Measurements from ENCODE around the gene FNDC10.

Gene FNDC10

GRCh38 chr1:1550087-1550486, 49.8 kb downstream of the FNDC10 start:
- no peaks in the 10 kb centered on the region for H3K9me3 ChIP-seq (ENCODE audit: control insufficient read depth in 5 of 5, low read length in 5 of 5)
- H3K36me3 ChIP-seq (ENCODE audit: control insufficient read depth in 5 of 5, insufficient read depth in 5 of 5, low read length in 5 of 5): peaks cover 0 to 9% (median 2%) of the 10 kb centered on the region in 5 donors
- peaks cover 0 to 40% (median 32%) of the 10 kb centered on the region in 5 donors for H3K4me1 ChIP-seq (ENCODE audit: control insufficient read depth in 5 of 5, insufficient read depth in 5 of 5, low read length in 5 of 5)
- H3K27me3 ChIP-seq (ENCODE audit: control insufficient read depth in 5 of 5, insufficient read depth in 4 of 5, low read length in 5 of 5): no peaks in the 10 kb centered on the region
- H3K9ac ChIP-seq (ENCODE audit: low read length in 5 of 5): peak overlapping the region in 3 of 5 donors; percentile 18 to 69 (median 53)
- no peak overlapping the region for H3K27ac ChIP-seq (ENCODE audit: low read depth, low read length)
- no peak overlapping the region for H3K4me3 ChIP-seq (ENCODE audit: low read depth in 1 of 5, low read length in 5 of 5)

DNA sequence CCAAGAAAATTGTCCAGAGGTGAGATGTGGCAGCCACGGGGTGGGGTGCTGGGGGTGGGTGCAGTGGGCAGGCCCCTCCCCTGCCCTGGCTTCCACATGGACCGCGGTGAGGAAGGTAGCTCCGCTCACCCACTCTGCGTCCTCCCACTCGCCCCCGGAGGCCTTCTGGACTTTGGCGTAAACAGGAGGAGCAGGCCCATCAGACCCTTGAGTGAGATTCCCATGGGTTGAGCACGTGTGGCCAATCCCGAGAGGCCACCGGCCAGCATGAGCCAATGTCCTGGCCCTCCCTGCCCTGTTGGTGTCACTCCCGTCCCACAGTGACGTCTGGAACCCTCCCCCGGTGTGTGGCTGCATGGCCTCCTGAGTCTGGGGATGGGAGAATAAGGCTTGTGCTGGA, 51.3 kb downstream of the FNDC10 start:
- H3K36me3 ChIP-seq (ENCODE audit: control insufficient read depth in 5 of 5, insufficient read depth in 5 of 5, low read length in 5 of 5): peaks cover 0 to 17% (median 3%) of the 10 kb centered on the region in 5 donors
- H3K4me3 ChIP-seq (ENCODE audit: low read depth in 1 of 5, low read length in 5 of 5): no peak overlapping the region
- no peaks in the 10 kb centered on the region for H3K9me3 ChIP-seq (ENCODE audit: control insufficient read depth in 5 of 5, low read length in 5 of 5)
- peaks cover 0 to 38% (median 32%) of the 10 kb centered on the region in 5 donors for H3K4me1 ChIP-seq (ENCODE audit: control insufficient read depth in 5 of 5, insufficient read depth in 5 of 5, low read length in 5 of 5)
- H3K27ac ChIP-seq (ENCODE audit: low read depth, low read length): no peak overlapping the region
- H3K9ac ChIP-seq (ENCODE audit: low read length in 5 of 5): no peak overlapping the region
- no peaks in the 10 kb centered on the region for H3K27me3 ChIP-seq (ENCODE audit: control insufficient read depth in 5 of 5, insufficient read depth in 4 of 5, low read length in 5 of 5)
